ENCODE results near the gene SLC15A4. TPM values are rescaled to one million over a fixed set of nuclear protein-coding genes. Genes with fewer than 3 reads are reported as not detected.

SLC15A4 gene
- total RNA-seq, result 35.0 TPM

DNA sequence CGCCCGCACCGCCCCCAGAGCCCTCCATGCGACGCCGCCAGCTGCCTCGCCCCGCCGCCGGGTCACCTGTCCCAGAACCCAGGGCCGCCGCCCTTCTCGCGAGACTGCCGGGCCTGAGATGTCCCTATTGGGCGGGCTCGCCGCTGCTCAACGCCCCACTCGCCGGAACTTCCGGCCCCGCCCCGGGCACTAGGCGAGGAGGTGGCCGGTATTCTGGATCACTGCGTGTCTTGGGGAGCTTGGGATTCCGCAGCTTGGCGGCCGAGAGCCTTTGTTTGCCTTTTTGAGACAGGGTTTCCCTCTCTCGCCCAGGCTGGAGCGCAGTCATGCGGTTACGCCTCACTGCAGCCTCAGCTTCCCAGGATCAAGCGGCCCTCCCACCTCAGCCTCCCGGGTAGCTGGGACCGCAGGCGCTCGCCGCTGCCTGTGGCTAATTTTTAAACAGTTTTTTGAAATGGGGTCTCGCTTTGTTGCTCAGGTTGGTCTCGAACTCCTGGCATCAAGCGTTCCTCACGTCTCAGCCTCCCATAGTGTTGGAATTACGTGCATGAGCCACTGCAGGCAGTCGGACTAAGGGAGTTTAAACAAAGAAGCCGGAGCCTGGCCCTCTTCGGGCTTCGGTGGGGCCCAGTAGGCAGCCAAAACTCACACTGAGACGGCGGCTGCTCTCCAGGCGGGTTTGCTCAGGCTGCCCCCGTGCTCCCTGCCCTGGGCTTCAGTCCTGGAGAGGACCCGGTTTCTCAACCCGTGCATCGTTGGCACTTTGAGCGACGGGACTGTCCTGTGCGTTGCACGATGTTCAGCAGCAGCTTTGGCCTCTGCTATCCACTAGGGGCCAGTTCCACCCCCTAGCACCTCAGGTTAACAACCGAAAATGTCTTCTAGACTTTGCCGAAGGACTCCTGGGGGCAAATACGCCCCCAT is at the start of gene SLC15A4:
SLC15A4 (minus strand) TSS at position 43 of the 924 bp plus-strand sequence; CDS start at position 28, 15 bp downstream.
- H3K4me1 ChIP-seq (ENCODE audit: control insufficient read depth in 3 of 3, insufficient read depth in 3 of 3, low read length in 3 of 3), result peaks cover 39 to 44% (median 41%) of the 10 kb centered on the region in 3 donors
- peak within 1 kb of the TSS; percentile 88 to 97 (median 94) for H3K9ac ChIP-seq (ENCODE audit: low read depth in 1 of 3, low read length in 3 of 3)
- no peaks in the 10 kb centered on the region for H3K9me3 ChIP-seq (ENCODE audit: control insufficient read depth in 3 of 3, low read length in 3 of 3)
- H3K4me3 ChIP-seq (ENCODE audit: low read length in 3 of 3), result peak within 1 kb of the TSS; percentile 92 to 94 (median 92)
- H3K27me3 ChIP-seq (ENCODE audit: control insufficient read depth in 3 of 3, insufficient read depth in 3 of 3, low read length in 3 of 3), result no peaks in the 10 kb centered on the region
- peak within 1 kb of the TSS; percentile 90 for H3K27ac ChIP-seq (ENCODE audit: low read depth, low read length)
- H3K36me3 ChIP-seq (ENCODE audit: control insufficient read depth in 3 of 3, insufficient read depth in 3 of 3, low read length in 3 of 3), result peaks cover 0 to 5% (median 2%) of the 10 kb centered on the region in 3 donors

DNA sequence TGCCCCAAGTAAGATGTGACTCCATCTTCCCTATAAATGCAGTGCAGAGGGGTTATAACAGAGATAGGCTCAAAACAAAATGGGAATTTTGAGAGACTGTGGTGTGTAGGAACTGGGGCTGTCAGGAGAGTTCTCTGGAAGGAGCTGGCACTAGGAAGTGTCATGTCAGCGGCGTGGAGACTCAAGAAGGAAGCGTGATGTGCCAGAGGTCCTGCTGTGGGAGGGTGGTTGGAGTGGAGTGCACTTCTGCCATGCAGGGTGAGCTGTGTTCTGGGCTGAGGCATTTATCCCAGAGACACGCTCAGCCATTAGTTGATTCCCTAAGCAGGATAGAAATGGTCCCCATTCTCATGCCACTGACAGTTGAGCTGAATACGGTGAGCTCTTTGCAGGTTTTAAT is 48.5 kb upstream of the SLC15A4 start:
- Histone ChIP-seq H3K27ac (ENCODE audit: low read depth, low read length) (no peak overlapping the region), H3K36me3 (ENCODE audit: control insufficient read depth in 3 of 3, insufficient read depth in 3 of 3, low read length in 3 of 3) (no peaks in the 10 kb centered on the region), H3K27me3 (ENCODE audit: control insufficient read depth in 3 of 3, insufficient read depth in 3 of 3, low read length in 3 of 3) (no peaks in the 10 kb centered on the region), H3K9ac (ENCODE audit: low read depth in 1 of 3, low read length in 3 of 3) (no peak overlapping the region), H3K4me1 (ENCODE audit: control insufficient read depth in 3 of 3, insufficient read depth in 3 of 3, low read length in 3 of 3) (no peaks in the 10 kb centered on the region), H3K4me3 (ENCODE audit: low read length in 3 of 3) (no peak overlapping the region), H3K9me3 (ENCODE audit: control insufficient read depth in 3 of 3, low read length in 3 of 3) (peaks cover 0 to 3% (median 0%) of the 10 kb centered on the region in 3 donors)

- Histone ChIP-seq H3K4me3 (ENCODE audit: low read length in 3 of 3) (no peak overlapping the region), H3K9me3 (ENCODE audit: control insufficient read depth in 3 of 3, low read length in 3 of 3) (no peaks in the 10 kb centered on the region), H3K36me3 (ENCODE audit: control insufficient read depth in 3 of 3, insufficient read depth in 3 of 3, low read length in 3 of 3) (no peaks in the 10 kb centered on the region), H3K27me3 (ENCODE audit: control insufficient read depth in 3 of 3, insufficient read depth in 3 of 3, low read length in 3 of 3) (no peaks in the 10 kb centered on the region), H3K27ac (ENCODE audit: low read depth, low read length) (no peak overlapping the region), H3K9ac (ENCODE audit: low read depth in 1 of 3, low read length in 3 of 3) (no peak overlapping the region), H3K4me1 (ENCODE audit: control insufficient read depth in 3 of 3, insufficient read depth in 3 of 3, low read length in 3 of 3) (no peaks in the 10 kb centered on the region)
Measured at GRCh38 chr12:128871516-128871892, 47.7 kb upstream of the SLC15A4 start.

GRCh38 chr12:128867466-128867865 is 43.7 kb upstream of the SLC15A4 start:
- H3K9me3 ChIP-seq (ENCODE audit: control insufficient read depth in 3 of 3, low read length in 3 of 3), result no peaks in the 10 kb centered on the region
- no peak overlapping the region for H3K9ac ChIP-seq (ENCODE audit: low read depth in 1 of 3, low read length in 3 of 3)
- H3K4me1 ChIP-seq (ENCODE audit: control insufficient read depth in 3 of 3, insufficient read depth in 3 of 3, low read length in 3 of 3), result no peaks in the 10 kb centered on the region
- no peaks in the 10 kb centered on the region for H3K27me3 ChIP-seq (ENCODE audit: control insufficient read depth in 3 of 3, insufficient read depth in 3 of 3, low read length in 3 of 3)
- no peaks in the 10 kb centered on the region for H3K36me3 ChIP-seq (ENCODE audit: control insufficient read depth in 3 of 3, insufficient read depth in 3 of 3, low read length in 3 of 3)
- H3K27ac ChIP-seq (ENCODE audit: low read depth, low read length), result no peak overlapping the region
- H3K4me3 ChIP-seq (ENCODE audit: low read length in 3 of 3), result no peak overlapping the region

DNA sequence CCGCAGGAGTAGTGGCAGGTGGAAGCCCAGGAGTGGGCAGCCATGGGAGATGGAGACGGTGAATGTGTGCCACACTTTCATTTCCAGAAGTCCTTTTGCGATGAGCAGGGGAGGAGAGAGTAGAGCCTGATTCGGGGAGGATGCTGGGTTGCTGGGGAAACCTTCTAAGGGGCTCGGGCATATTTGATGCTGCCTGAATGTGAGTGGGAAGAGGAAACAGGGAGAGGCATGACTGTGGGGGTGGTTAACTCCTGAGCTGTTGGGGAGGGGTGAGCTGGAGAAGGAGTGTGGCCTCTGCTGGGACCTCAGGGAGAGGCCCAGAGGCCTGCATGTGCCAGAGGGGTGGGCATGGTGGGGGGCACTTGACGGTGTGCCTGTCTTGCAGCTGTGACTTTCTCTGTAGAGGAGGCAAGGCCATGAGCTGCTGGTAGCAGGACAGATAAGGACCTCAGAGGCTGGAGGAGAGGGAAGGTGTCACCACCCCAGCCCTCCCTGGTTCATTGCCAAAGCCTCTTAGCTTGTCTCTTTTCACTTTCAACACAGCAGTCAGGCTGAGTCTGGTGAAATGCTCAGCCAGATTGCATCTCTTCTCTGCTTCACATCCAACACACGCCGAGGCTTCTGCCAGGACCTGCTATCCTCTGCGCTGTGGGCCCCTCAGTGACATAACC is 40.9 kb upstream of the SLC15A4 start:
- Histone ChIP-seq H3K9me3 (ENCODE audit: control insufficient read depth in 3 of 3, low read length in 3 of 3) (no peaks in the 10 kb centered on the region), H3K36me3 (ENCODE audit: control insufficient read depth in 3 of 3, insufficient read depth in 3 of 3, low read length in 3 of 3) (no peaks in the 10 kb centered on the region), H3K9ac (ENCODE audit: low read depth in 1 of 3, low read length in 3 of 3) (no peak overlapping the region), H3K27ac (ENCODE audit: low read depth, low read length) (no peak overlapping the region), H3K4me3 (ENCODE audit: low read length in 3 of 3) (no peak overlapping the region), H3K27me3 (ENCODE audit: control insufficient read depth in 3 of 3, insufficient read depth in 3 of 3, low read length in 3 of 3) (no peaks in the 10 kb centered on the region), H3K4me1 (ENCODE audit: control insufficient read depth in 3 of 3, insufficient read depth in 3 of 3, low read length in 3 of 3) (no peaks in the 10 kb centered on the region)

GRCh38 chr12:128863957-128864356 is 40.2 kb upstream of the SLC15A4 start:
- H3K4me1 ChIP-seq (ENCODE audit: control insufficient read depth in 3 of 3, insufficient read depth in 3 of 3, low read length in 3 of 3), result no peaks in the 10 kb centered on the region
- no peaks in the 10 kb centered on the region for H3K9me3 ChIP-seq (ENCODE audit: control insufficient read depth in 3 of 3, low read length in 3 of 3)
- no peaks in the 10 kb centered on the region for H3K36me3 ChIP-seq (ENCODE audit: control insufficient read depth in 3 of 3, insufficient read depth in 3 of 3, low read length in 3 of 3)
- H3K4me3 ChIP-seq (ENCODE audit: low read length in 3 of 3), result no peak overlapping the region
- H3K9ac ChIP-seq (ENCODE audit: low read depth in 1 of 3, low read length in 3 of 3), result no peak overlapping the region
- no peak overlapping the region for H3K27ac ChIP-seq (ENCODE audit: low read depth, low read length)
- H3K27me3 ChIP-seq (ENCODE audit: control insufficient read depth in 3 of 3, insufficient read depth in 3 of 3, low read length in 3 of 3), result no peaks in the 10 kb centered on the region

DNA sequence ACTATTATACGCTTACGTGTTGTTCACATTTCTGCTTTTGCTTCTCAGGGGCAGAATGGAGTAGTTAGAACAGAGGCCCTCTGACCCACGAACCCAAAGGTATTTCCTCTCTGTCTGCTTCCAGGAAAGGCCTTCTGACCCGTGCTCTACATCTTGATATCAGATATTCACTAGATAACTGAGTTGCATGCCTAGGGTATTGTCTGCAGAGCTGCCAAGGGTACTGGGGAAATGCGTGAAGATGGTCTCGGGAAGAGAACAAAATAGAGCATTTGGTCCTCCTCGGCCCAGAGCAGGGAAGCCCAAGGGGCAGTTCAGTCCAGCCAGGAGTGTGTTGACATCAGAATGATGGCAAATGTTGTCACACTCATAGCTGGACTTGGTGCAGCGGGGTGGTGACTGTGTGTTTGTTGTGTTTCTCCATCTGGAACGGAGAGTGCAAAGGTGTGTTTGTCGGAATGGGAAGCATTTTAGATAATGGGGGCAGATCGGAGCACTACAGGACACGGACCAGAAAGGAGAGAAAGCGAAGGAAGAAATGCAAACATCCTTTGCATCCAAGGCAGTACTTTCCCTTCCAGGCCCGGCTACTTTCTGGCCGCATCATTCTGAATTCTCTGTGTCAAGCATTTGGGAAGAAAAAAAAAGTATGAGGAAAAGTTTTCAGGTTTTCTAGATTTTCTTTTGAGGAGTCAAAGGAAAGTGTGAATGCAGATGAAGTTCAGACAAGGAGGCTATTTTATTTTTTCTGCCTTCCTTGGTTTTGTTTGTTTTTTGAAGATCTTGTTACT is 37.7 kb upstream of the SLC15A4 start:
- Histone ChIP-seq H3K9ac (ENCODE audit: low read depth in 1 of 3, low read length in 3 of 3) (no peak overlapping the region), H3K36me3 (ENCODE audit: control insufficient read depth in 3 of 3, insufficient read depth in 3 of 3, low read length in 3 of 3) (no peaks in the 10 kb centered on the region), H3K27ac (ENCODE audit: low read depth, low read length) (no peak overlapping the region), H3K27me3 (ENCODE audit: control insufficient read depth in 3 of 3, insufficient read depth in 3 of 3, low read length in 3 of 3) (no peaks in the 10 kb centered on the region), H3K4me1 (ENCODE audit: control insufficient read depth in 3 of 3, insufficient read depth in 3 of 3, low read length in 3 of 3) (no peaks in the 10 kb centered on the region), H3K9me3 (ENCODE audit: control insufficient read depth in 3 of 3, low read length in 3 of 3) (no peaks in the 10 kb centered on the region), H3K4me3 (ENCODE audit: low read length in 3 of 3) (no peak overlapping the region)

DNA sequence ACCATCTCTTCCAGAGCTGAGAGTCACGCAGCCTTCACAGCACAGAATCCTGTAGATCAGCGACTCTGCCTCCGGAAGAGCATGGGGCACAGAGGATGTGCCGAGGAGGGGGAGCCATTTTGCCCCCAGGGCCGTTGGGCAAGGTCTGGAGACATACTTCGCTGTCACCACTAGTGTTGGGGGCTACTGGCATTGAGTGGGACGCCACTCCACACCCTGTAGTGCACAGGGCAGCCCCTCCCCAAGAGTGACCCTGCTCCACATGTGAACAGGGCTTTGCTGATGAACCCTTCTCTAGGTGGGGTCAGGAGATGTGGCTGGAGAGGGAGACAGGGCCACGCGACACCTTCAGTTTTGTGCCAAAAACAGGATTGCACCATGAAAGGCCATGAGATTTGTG is 35.6 kb upstream of the SLC15A4 start:
- H3K4me3 ChIP-seq (ENCODE audit: low read length in 3 of 3), result no peak overlapping the region
- no peaks in the 10 kb centered on the region for H3K36me3 ChIP-seq (ENCODE audit: control insufficient read depth in 3 of 3, insufficient read depth in 3 of 3, low read length in 3 of 3)
- no peaks in the 10 kb centered on the region for H3K4me1 ChIP-seq (ENCODE audit: control insufficient read depth in 3 of 3, insufficient read depth in 3 of 3, low read length in 3 of 3)
- H3K9me3 ChIP-seq (ENCODE audit: control insufficient read depth in 3 of 3, low read length in 3 of 3), result no peaks in the 10 kb centered on the region
- H3K27ac ChIP-seq (ENCODE audit: low read depth, low read length), result no peak overlapping the region
- H3K27me3 ChIP-seq (ENCODE audit: control insufficient read depth in 3 of 3, insufficient read depth in 3 of 3, low read length in 3 of 3), result peaks cover 5 to 6% (median 5%) of the 10 kb centered on the region in 3 donors
- no peak overlapping the region for H3K9ac ChIP-seq (ENCODE audit: low read depth in 1 of 3, low read length in 3 of 3)

DNA sequence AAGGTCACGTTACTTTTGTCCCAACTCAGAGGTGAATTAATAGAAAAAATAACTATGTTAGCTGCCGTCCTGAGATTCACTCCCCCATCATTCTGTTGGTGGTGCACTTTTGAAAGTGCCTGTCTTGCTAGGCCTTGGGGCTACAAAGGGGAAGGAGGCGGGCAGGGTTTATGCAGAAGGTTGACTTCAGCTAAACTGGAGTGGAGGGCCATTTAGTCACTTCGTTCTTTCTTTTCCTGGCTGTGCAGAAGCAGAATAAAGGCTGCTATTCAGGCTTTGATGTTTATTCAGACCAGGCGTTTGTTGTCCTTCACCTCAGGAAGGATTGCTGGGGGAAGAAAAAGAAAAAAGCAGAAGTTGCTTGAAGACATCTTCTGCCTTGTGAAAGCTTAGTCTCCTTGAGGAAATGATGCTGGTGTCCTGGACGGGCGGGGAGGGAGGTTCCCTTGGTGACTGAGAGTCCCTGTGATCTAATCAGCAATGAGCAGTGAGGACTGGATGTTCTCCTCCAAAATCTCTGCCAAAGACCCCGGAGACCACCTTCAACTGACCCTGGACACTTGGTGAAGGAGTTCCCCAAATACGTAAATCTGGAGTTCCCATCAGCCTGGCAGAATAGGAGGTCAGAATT is 33.5 kb upstream of the SLC15A4 start:
- Histone ChIP-seq H3K27ac (ENCODE audit: low read depth, low read length) (no peak overlapping the region), H3K27me3 (ENCODE audit: control insufficient read depth in 3 of 3, insufficient read depth in 3 of 3, low read length in 3 of 3) (peaks cover 17 to 23% (median 19%) of the 10 kb centered on the region in 3 donors)

More for the DNA sequence above, 33.5 kb upstream of the SLC15A4 start:
- H3K36me3 ChIP-seq (ENCODE audit: control insufficient read depth in 3 of 3, insufficient read depth in 3 of 3, low read length in 3 of 3), result no peaks in the 10 kb centered on the region
- H3K4me3 ChIP-seq (ENCODE audit: low read length in 3 of 3), result no peak overlapping the region
- H3K9me3 ChIP-seq (ENCODE audit: control insufficient read depth in 3 of 3, low read length in 3 of 3), result no peaks in the 10 kb centered on the region
- peaks cover 0 to 4% (median 3%) of the 10 kb centered on the region in 3 donors for H3K4me1 ChIP-seq (ENCODE audit: control insufficient read depth in 3 of 3, insufficient read depth in 3 of 3, low read length in 3 of 3)
- H3K9ac ChIP-seq (ENCODE audit: low read depth in 1 of 3, low read length in 3 of 3), result no peak overlapping the region
